Superior temporal gyrus (tissue), 1 donor: Measurements from ENCODE around the gene SLC10A3.

Experiments used
- DNase-seq: peaks from one replicate; pipeline ENCODE4 v3.0.0-alpha.2; 2016; ENCODE audit errors: extremely low spot score

SLC10A3 gene

GRCh38 chrX:154465601-154466000 is 24.8 kb downstream of the SLC10A3 start:
- no peak for DNase-seq

GRCh38 chrX:154464806-154465365 is 25.5 kb downstream of the SLC10A3 start:
- no peak for DNase-seq

GRCh38 chrX:154463611-154464220 is 26.7 kb downstream of the SLC10A3 start:
- no peak for DNase-seq

GRCh38 chrX:154462396-154462795 is 28.0 kb downstream of the SLC10A3 start:
- DNase-seq: no peak

- DNase-seq: no peak
Measured at GRCh38 chrX:154460326-154460725, 30.1 kb downstream of the SLC10A3 start.

- no peak for DNase-seq
Measured at GRCh38 chrX:154459832-154460231, 30.6 kb downstream of the SLC10A3 start.

GRCh38 chrX:154458954-154459778 is 31.3 kb downstream of the SLC10A3 start:
- DNase-seq: no peak

- no peak for DNase-seq
Measured at GRCh38 chrX:154458116-154458953, 32.1 kb downstream of the SLC10A3 start, which contains the start of gene PLXNA3. Gene PLXNA3, plus strand, starts transcription at chrX:154458281. Its CDS starts 1,903 bp downstream, at chrX:154460184.

- no peak for DNase-seq
Measured at GRCh38 chrX:154457491-154458115, 32.8 kb downstream of the SLC10A3 start.

GRCh38 chrX:154452823-154453222 is 37.6 kb downstream of the SLC10A3 start:
- DNase-seq: no peak

- no peak for DNase-seq
Measured at GRCh38 chrX:154450312-154450711, 40.1 kb downstream of the SLC10A3 start.

- DNase-seq: no peak
Measured at GRCh38 chrX:154449618-154450017, 40.8 kb downstream of the SLC10A3 start.

GRCh38 chrX:154448484-154448883 is 41.9 kb downstream of the SLC10A3 start:
- no peak for DNase-seq

GRCh38 chrX:154446430-154446829 is 44.0 kb downstream of the SLC10A3 start:
- no peak for DNase-seq

- no peak for DNase-seq
Measured at GRCh38 chrX:154445776-154446175, 44.7 kb downstream of the SLC10A3 start.

- no peak for DNase-seq
Measured at GRCh38 chrX:154444755-154445246, 45.6 kb downstream of the SLC10A3 start.

- peak; percentile 51 for DNase-seq
Measured at GRCh38 chrX:154443992-154444754, 46.3 kb downstream of the SLC10A3 start, which contains the start of gene FAM50A. Gene FAM50A, plus strand, starts transcription at chrX:154444141. Its CDS starts 95 bp downstream, at chrX:154444236.

- DNase-seq: no peak
Measured at GRCh38 chrX:154443479-154443910, 46.9 kb downstream of the SLC10A3 start.

- no peak for DNase-seq
Measured at GRCh38 chrX:154441984-154442707, 48.3 kb downstream of the SLC10A3 start.

- no peak for DNase-seq
Measured at GRCh38 chrX:154441564-154441963, 48.9 kb downstream of the SLC10A3 start.
